Gastrocnemius medialis (tissue), 4 donors: Measurements from ENCODE around the gene SUCLG1. TPM values are rescaled to one million over a fixed set of nuclear protein-coding genes. Genes with fewer than 3 reads are reported as not detected.

Experiments used
- ATAC-seq, 2 donors: fragments of 150-250 bp; one replicate each; pipeline ENCODE4 v1.9.1; 2016
- DNase-seq, 2 donors: peaks; one replicate each; pipeline ENCODE4 v3.0.0-alpha.2; 2019
- H3K27ac ChIP-seq, 4 donors: fragments of 200-600 bp; sonication (generic); 1 replicate in 1 of 4; 2 replicates in 3 of 4; pipeline ENCODE4 v1.5.1; 2016 to 2018; ENCODE audit warnings: mild to moderate bottlenecking in 2 of 4, moderate library complexity in 1 of 4
- H3K27me3 ChIP-seq, 3 donors: fragments of 200-600 bp; sonication (generic) in 2 of 3; 1 replicate in 1 of 3; 2 replicates in 2 of 3; pipeline versions ENCODE4 v1.5.1 to v1.6.0; 2016 to 2019; ENCODE audit warnings: mild to moderate bottlenecking in 1 of 3, moderate library complexity in 1 of 3
- H3K36me3 ChIP-seq, 2 donors: fragments of 200-600 bp; sonication (generic) in 1 of 2; one replicate each; pipeline ENCODE4 v1.5.1; 2017 to 2018
- H3K4me1 ChIP-seq, 2 donors: fragments of 200-600 bp; sonication (generic) in 1 of 2; one replicate each; pipeline ENCODE4 v1.5.1; 2016 to 2017; ENCODE audit warnings: mild to moderate bottlenecking in 2 of 2
- H3K4me3 ChIP-seq, 4 donors: fragments of 200-600 bp; sonication (generic) in 3 of 4; 1 replicate in 1 of 4; 2 replicates in 3 of 4; pipeline ENCODE4 v1.5.1; 2016 to 2019; ENCODE audit warnings: mild to moderate bottlenecking in 2 of 4
- H3K9me3 ChIP-seq, 3 donors: fragments of 200-600 bp; sonication (generic) in 2 of 3; 1 replicate in 1 of 3; 2 replicates in 2 of 3; pipeline ENCODE4 v1.5.1; 2016 to 2019
- POLR2A ChIP-seq, 2 donors: fragments of 450-650 bp; IDR thresholded peaks; one replicate each; pipeline ENCODE4 v1.6.1; 2017; ENCODE audit warnings: antibody characterized with exemption in 2 of 2, mild to moderate bottlenecking in 2 of 2, moderate library complexity in 2 of 2
- in situ Hi-C, 4 donors: fragments of 200-750 bp; cut with MboI; loops; one replicate each; pipeline versions ENCODE4 v1.15.0 to v1.8.0; 2017; ENCODE audit warnings: low sequenced_read_pairs in 4 of 4
- intact Hi-C: fragments of 100-400 bp; cut with DNase I; formaldehyde crosslinking; loops from one replicate; pipeline ENCODE4 v1.15.1; 2023; ENCODE audit warnings: low total_unique reads
- total RNA-seq, 4 donors: library from RNA; depleted of rRNA; stranded (reverse); fragments of >200 nt; gene quantifications; one replicate each; pipeline versions ENCODE4 v1.1.0 to v1.2.3, GENCODE V29; 2016
- TF ChIP-seq, protein P1 (sequence below), 5 experiments: fragments of 450-650 bp in 3 of 5; fragments of 200-600 bp in 2 of 5; sonication (generic) in 2 of 5; IDR thresholded peaks in 4 of 5; conservative IDR thresholded peaks in 1 of 5; 1 replicate in 4 of 5; 2 replicates in 1 of 5; pipeline ENCODE4 v1.5.1; 2016 to 2019; ENCODE audit warnings: antibody characterized with exemption in 5 of 5, mild to moderate bottlenecking in 3 of 5, moderate library complexity in 3 of 5

SUCLG1 gene
- total RNA-seq, 4 donors from 2014 or later: 96.9 to 136 (median 117) TPM

DNA sequence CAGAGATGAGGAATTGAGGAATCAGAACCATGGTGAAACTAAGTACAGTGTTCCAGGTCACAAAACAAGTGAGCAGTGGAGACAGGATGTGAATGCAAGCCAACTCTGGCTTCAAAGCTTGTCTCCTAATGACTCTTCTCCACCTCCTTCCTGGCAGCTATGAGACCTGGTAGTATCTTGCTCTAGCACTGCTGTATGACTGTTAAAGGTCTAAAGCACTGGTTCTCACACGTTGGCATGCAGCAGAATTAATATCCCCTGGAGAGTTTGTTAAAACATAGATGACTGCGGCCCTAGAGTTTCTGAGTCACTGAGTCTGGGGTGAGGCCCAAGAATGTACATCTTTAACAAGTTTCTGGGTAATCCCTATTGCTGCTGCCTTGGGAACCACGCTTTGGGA is 63.3 kb downstream of the SUCLG1 start:
- no peak overlapping the region for H3K4me3 ChIP-seq
- DNase-seq (no peak), ATAC-seq (no peak)
- in situ Hi-C loops (no loop called here), intact Hi-C loops (no loop called here)
- TF ChIP-seq, protein P1, sequence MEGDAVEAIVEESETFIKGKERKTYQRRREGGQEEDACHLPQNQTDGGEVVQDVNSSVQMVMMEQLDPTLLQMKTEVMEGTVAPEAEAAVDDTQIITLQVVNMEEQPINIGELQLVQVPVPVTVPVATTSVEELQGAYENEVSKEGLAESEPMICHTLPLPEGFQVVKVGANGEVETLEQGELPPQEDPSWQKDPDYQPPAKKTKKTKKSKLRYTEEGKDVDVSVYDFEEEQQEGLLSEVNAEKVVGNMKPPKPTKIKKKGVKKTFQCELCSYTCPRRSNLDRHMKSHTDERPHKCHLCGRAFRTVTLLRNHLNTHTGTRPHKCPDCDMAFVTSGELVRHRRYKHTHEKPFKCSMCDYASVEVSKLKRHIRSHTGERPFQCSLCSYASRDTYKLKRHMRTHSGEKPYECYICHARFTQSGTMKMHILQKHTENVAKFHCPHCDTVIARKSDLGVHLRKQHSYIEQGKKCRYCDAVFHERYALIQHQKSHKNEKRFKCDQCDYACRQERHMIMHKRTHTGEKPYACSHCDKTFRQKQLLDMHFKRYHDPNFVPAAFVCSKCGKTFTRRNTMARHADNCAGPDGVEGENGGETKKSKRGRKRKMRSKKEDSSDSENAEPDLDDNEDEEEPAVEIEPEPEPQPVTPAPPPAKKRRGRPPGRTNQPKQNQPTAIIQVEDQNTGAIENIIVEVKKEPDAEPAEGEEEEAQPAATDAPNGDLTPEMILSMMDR (IDR thresholded peaks at IDR 0.05 in 4 of 5, conservative IDR thresholded peaks at IDR 0.05 in 1 of 5): no peak
- no peak for TF ChIP-seq POLR2A (IDR thresholded peaks at IDR 0.05)
- H3K4me1 ChIP-seq: no peaks in the 10 kb centered on the region
- H3K9me3 ChIP-seq: no peaks in the 10 kb centered on the region
- no peaks in the 10 kb centered on the region for H3K27me3 ChIP-seq
- H3K27ac ChIP-seq: no peak overlapping the region
- no peaks in the 10 kb centered on the region for H3K36me3 ChIP-seq

DNA sequence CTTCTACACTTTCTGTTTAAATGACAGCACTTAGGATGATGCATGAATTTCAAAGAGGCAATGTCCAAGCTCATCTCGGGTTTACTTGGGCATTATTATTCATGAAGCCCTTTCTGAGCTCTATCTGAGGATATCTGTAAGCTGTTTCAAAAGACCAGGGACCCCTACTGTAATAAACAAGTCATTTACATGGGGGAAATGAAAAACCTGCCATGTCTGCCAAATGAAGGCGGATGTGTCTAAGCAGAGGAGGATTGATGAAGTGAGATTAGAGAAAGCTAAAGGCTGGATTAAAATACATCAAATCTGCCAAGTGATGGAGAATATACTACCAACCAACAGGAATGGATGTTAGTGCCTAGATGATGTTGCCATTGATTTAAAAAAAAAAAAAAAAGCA is 64.5 kb downstream of the SUCLG1 start:
- no peak for TF ChIP-seq POLR2A (IDR thresholded peaks at IDR 0.05)
- TF ChIP-seq, protein P1 (IDR thresholded peaks at IDR 0.05 in 4 of 5, conservative IDR thresholded peaks at IDR 0.05 in 1 of 5): no peak
- H3K4me3 ChIP-seq: no peak overlapping the region
- DNase-seq (no peak), ATAC-seq (no peak)
- no peaks in the 10 kb centered on the region for H3K27me3 ChIP-seq
- no peaks in the 10 kb centered on the region for H3K9me3 ChIP-seq
- in situ Hi-C loops (no loop called here), intact Hi-C loops (no loop called here)
- no peaks in the 10 kb centered on the region for H3K36me3 ChIP-seq
- no peak overlapping the region for H3K27ac ChIP-seq
- H3K4me1 ChIP-seq: no peaks in the 10 kb centered on the region

DNA sequence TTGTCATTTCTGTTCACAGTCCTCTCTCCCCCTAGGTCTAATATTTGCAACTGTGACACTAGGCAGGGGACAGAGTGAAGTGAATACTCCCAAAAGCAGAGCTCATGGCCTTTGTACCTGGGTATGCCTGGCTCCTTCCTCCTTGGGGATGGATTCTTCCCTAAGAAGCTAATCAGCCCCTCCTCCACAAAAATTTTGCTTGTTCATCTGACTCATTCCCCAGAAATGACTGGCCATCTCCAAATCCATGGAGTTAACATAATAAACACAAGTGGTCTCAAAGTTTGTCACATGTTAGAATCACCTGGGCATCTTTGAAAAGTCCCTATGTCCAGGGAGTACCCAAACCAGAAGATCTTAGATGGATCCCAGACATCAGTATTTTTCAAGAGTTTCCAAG is 65.3 kb downstream of the SUCLG1 start:
- H3K27ac ChIP-seq: no peak overlapping the region
- intact Hi-C loops: no loop called here

DNA sequence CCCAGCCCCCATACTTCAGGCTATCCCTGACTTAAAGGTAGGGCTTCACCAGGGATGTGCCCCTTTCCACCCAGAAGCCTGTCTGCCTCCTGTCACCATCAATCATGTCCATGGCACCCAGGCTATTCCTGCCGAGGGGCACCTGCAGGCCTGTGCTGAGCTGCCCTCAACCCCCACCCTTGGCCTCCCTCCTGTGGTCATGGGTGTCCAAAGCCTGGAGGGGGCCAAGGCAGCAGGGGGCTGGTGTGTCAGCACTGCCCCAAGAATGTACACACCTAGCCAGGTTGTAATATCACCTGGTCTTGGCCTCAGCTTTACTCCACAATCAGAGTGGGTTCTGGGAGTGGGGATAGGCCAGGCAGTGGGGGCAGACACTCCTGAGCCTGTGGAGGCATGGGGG is 69.3 kb downstream of the SUCLG1 start:
- DNase-seq: no peak
- Histone ChIP-seq H3K4me3 (no peak overlapping the region), H3K4me1 (no peaks in the 10 kb centered on the region), H3K9me3 (no peaks in the 10 kb centered on the region), H3K27me3 (no peaks in the 10 kb centered on the region), H3K27ac (no peak overlapping the region), H3K36me3 (no peaks in the 10 kb centered on the region)
- TF ChIP-seq, protein P1 (IDR thresholded peaks at IDR 0.05 in 4 of 5, conservative IDR thresholded peaks at IDR 0.05 in 1 of 5): no peak
- TF ChIP-seq POLR2A (IDR thresholded peaks at IDR 0.05): no peak
- ATAC-seq: no peak
- in situ Hi-C loops: no loop called here
- intact Hi-C loops: no loop called here

More for the DNA sequence above, 65.3 kb downstream of the SUCLG1 start:
- no peaks in the 10 kb centered on the region for H3K27me3 ChIP-seq
- no peak overlapping the region for H3K4me3 ChIP-seq
- in situ Hi-C loops: no loop called here
- H3K9me3 ChIP-seq: no peaks in the 10 kb centered on the region
- DNase-seq: no peak
- no peaks in the 10 kb centered on the region for H3K4me1 ChIP-seq
- no peak for ATAC-seq
- no peaks in the 10 kb centered on the region for H3K36me3 ChIP-seq
- TF ChIP-seq POLR2A (IDR thresholded peaks at IDR 0.05): no peak
- TF ChIP-seq, protein P1 (IDR thresholded peaks at IDR 0.05 in 4 of 5, conservative IDR thresholded peaks at IDR 0.05 in 1 of 5): no peak

DNA sequence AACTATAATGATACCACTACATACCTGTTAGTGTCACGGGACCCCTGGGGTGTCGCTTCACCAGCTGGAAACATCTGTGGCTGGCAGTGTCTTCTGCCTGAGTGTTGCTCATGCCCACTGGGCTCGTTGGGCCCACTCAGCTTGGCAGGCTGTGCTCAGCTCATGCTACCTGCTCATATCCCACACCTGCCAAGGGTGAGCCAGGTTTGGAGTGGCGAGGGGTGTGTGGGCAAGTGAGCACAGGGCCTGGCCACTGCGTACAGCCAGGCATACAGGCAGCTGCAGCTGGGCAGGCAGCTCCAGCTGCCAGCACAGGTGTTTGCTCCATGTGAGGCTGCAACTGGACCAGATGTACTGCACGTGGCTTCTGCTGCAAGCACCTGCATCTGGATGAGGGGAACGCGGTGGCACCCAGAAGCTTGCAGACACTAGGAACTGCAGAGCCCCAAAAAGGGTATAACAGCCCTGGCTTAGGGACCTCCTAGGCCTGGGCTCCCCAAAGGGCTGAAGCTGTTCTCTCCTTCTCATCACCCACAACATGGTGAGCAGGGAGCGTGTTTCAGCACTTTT is 70.1 kb downstream of the SUCLG1 start:
- Histone ChIP-seq H3K27me3 (no peaks in the 10 kb centered on the region), H3K9me3 (no peaks in the 10 kb centered on the region), H3K36me3 (no peaks in the 10 kb centered on the region), H3K4me3 (no peak overlapping the region), H3K27ac (no peak overlapping the region), H3K4me1 (no peaks in the 10 kb centered on the region)
- DNase-seq (no peak), ATAC-seq (no peak)
- no peak for TF ChIP-seq POLR2A (IDR thresholded peaks at IDR 0.05)
- TF ChIP-seq, protein P1 (IDR thresholded peaks at IDR 0.05 in 4 of 5, conservative IDR thresholded peaks at IDR 0.05 in 1 of 5): no peak
- in situ Hi-C loops (no loop called here), intact Hi-C loops (no loop called here)
